Activated naive CD4-positive, alpha-beta T cell (primary cell): ENCODE measurements around the gene GSDMA.
A peak's percentile ranks its signal among the peaks of the same experiment; 100 is the strongest.

ENCODE experiments used
- DNase-seq, 4 experiments: peaks; one replicate each; lab custom pipeline; 2025; lab: John Stamatoyannopoulos, UW

GSDMA gene

GRCh38 chr17:39962642-39963220, at the start of gene GSDMA:
TSS of gene GSDMA (plus strand) at chr17:39963004. CDS start at chr17:39965688, 2,684 bp downstream.
- DNase-seq = no peak

- DNase-seq = no peak
Observed at GRCh38 chr17:39913989-39914388, 48.8 kb upstream of the GSDMA start.

GRCh38 chr17:39915559-39915958, 47.2 kb upstream of the GSDMA start:
- no peak for DNase-seq

GRCh38 chr17:39916918-39917317, 45.9 kb upstream of the GSDMA start:
- DNase-seq = no peak

GRCh38 chr17:39919087-39919683, 43.6 kb upstream of the GSDMA start:
- no peak for DNase-seq

- DNase-seq = no peak
Observed at GRCh38 chr17:39920218-39921210, 42.3 kb upstream of the GSDMA start.

- no peak for DNase-seq
Observed at GRCh38 chr17:39921323-39921722, 41.5 kb upstream of the GSDMA start.

GRCh38 chr17:39922006-39922405, 40.8 kb upstream of the GSDMA start:
- no peak for DNase-seq

- no peak for DNase-seq
Observed at GRCh38 chr17:39923230-39923629, 39.6 kb upstream of the GSDMA start.

GRCh38 chr17:39923836-39924690, 38.7 kb upstream of the GSDMA start:
- DNase-seq = no peak

GRCh38 chr17:39924691-39925055, 38.1 kb upstream of the GSDMA start:
- DNase-seq = no peak

GRCh38 chr17:39925282-39926134, 37.3 kb upstream of the GSDMA start:
- no peak for DNase-seq

- DNase-seq = no peak
Observed at GRCh38 chr17:39926135-39926587, 36.6 kb upstream of the GSDMA start.

- DNase-seq = peak in 2 of 4 experiments; percentile 47 to 54
Observed at GRCh38 chr17:39926588-39927100, 36.2 kb upstream of the GSDMA start.

- peak; percentile 71 to 86 (median 78) for DNase-seq
Observed at GRCh38 chr17:39927101-39927928, 35.5 kb upstream of the GSDMA start, which contains the start of the genes LRRC3C and ORMDL3. TSS of gene LRRC3C (plus strand) at chr17:39927732. CDS start at chr17:39941524, 13,792 bp downstream. TSS of gene ORMDL3 (minus strand) at chr17:39927601. CDS start at chr17:39924203, 3,398 bp downstream.

GRCh38 chr17:39927929-39928857, 34.6 kb upstream of the GSDMA start:
- DNase-seq = no peak

- DNase-seq = no peak
Observed at GRCh38 chr17:39928858-39929645, 33.8 kb upstream of the GSDMA start.
